Amniotic epithelial cell (primary cell): Measurements from ENCODE around the gene AQP2.

Experiments used
- DNase-seq: peaks from one replicate; pipeline ENCODE4 v3.0.0-alpha.2; 2010; ENCODE audit warnings: low read depth

AQP2 gene

GRCh38 chr12:49950273-49951251 lies at the start of gene AQP2:
Gene AQP2 (plus strand): TSS chr12:49950737. CDS start chr12:49950831, 94 bp downstream.
- DNase-seq, result peak; percentile 57

GRCh38 chr12:49901026-49901425 lies 49.5 kb upstream of the AQP2 start:
- no peak for DNase-seq

- DNase-seq, result no peak
Measured at GRCh38 chr12:49901986-49902385, 48.6 kb upstream of the AQP2 start.

- DNase-seq, result no peak
Measured at GRCh38 chr12:49902399-49903350, 47.9 kb upstream of the AQP2 start.

GRCh38 chr12:49903351-49903699 lies 47.2 kb upstream of the AQP2 start:
- DNase-seq, result no peak

- peak; percentile 87 for DNase-seq
Measured at GRCh38 chr12:49903700-49904423, 46.7 kb upstream of the AQP2 start, which contains the start of gene FAIM2. Gene FAIM2 (minus strand): TSS chr12:49903900. CDS start chr12:49903792, 108 bp downstream.

GRCh38 chr12:49904601-49905000 lies 45.9 kb upstream of the AQP2 start:
- DNase-seq, result no peak

- peak; percentile 77 for DNase-seq
Measured at GRCh38 chr12:49905718-49906314, 44.7 kb upstream of the AQP2 start.

- no peak for DNase-seq
Measured at GRCh38 chr12:49907352-49907751, 43.2 kb upstream of the AQP2 start.

- no peak for DNase-seq
Measured at GRCh38 chr12:49909356-49909755, 41.2 kb upstream of the AQP2 start.

- peak; percentile 94 for DNase-seq
Measured at GRCh38 chr12:49909826-49910225, 40.7 kb upstream of the AQP2 start.

- no peak for DNase-seq
Measured at GRCh38 chr12:49910331-49911212, 40.0 kb upstream of the AQP2 start.

GRCh38 chr12:49911213-49911605 lies 39.3 kb upstream of the AQP2 start:
- no peak for DNase-seq

- DNase-seq, result no peak
Measured at GRCh38 chr12:49912345-49913255, 37.9 kb upstream of the AQP2 start.

GRCh38 chr12:49916129-49916919 lies 34.2 kb upstream of the AQP2 start:
- DNase-seq, result no peak

- DNase-seq, result no peak
Measured at GRCh38 chr12:49917166-49917787, 33.3 kb upstream of the AQP2 start.

- no peak for DNase-seq
Measured at GRCh38 chr12:49917788-49918173, 32.8 kb upstream of the AQP2 start.
